GOT3 (cell line): ENCODE measurements around the gene CBFB.
"Not testable (repeated sequence)": the region's sequence is repeated elsewhere in the genome, so short reads cannot be mapped to it uniquely, and the experiment has no call there.

ENCODE experiments used
- DNase-seq: peaks from one replicate; lab custom pipeline; 2025; ENCODE audit warnings: mixed read lengths; lab: John Stamatoyannopoulos, UW

The CBFB gene

DNA sequence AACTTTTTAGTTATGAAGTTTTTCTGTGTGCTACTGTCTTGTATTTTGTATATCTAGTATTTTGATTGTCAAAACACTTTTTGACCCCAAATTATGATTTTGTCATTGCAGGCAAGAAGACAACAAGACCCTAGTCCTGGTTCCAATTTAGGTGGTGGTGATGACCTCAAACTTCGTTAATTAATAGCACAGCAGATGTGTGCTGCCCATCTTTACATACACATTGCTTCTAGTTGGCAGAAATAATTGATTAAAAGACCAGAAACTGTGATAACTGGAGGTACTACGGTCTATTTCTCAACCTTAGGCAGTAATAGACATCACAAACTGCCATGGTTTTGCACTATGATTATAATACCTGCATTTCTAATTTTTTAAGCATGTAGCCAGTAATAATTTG is 69.7 kb downstream of the CBFB start:
- DNase-seq: no peak

DNA sequence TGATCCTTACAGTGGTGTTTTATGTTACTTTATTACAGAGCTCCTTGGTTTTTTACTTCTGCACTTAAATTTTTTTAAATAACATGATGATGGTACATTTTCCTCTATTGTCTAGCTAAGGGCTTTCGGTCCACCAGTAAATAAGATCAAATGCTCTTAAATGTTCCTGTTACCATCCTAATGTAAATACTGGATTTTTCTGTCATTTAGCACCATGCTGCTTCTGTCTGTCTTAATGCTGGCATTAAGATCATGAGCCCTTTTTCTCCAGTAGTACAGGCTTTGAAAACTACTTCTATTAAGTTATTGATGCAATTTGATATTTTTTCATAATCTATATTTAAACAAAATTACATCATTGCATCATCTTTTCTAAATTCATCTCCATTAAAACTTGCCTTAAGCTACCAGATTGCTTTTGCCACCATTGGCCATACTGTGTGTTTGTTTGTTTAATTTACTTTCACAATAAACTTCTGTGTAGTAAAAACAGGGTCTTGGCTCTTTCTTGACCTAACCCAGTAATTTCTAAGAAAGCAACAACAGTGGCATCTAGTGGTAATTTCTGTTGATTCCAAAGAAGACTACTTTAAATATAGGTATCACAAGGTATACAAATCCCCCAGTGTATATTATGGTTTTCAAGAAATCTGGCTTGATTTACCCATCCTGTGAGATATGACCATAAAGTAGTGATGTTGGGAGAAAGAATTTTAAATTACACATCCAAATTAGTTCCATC is 71.8 kb downstream of the CBFB start:
- DNase-seq: no peak

DNA sequence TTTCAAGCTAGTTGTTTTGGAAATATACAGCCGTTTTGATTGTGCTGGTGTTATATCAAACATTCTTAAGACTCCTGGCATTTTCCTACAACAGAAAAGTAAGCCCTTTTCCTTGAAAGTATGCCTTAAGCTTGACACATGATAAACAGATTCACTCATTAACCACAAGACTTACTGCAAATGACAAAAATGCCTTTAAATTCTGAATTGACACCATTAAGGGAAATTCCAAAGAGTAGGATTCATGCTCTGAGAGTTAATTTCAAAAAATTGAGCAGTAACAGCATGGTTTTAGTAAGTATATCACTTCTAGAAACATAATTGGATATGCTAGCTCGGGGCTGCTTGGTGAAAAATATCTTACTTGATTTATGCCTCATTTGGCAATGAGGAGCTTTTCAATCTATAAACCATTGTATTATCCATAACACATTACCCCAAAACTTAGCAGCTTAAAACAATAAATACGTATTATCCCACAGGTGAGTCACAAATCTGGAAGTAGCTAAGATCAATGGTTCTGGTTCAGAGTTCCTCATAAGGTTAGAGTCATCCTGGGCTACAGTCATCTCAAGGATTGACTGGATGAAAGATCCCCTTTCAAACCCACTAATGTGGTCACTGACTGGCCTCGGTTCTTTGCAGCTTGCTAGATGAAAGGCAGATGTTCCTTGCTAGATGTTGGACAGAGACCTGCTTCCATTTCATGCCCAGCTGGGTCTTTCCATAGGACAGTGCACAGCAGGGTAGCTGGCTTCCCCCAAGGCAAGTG is 72.5 kb downstream of the CBFB start:
- no peak for DNase-seq

DNA sequence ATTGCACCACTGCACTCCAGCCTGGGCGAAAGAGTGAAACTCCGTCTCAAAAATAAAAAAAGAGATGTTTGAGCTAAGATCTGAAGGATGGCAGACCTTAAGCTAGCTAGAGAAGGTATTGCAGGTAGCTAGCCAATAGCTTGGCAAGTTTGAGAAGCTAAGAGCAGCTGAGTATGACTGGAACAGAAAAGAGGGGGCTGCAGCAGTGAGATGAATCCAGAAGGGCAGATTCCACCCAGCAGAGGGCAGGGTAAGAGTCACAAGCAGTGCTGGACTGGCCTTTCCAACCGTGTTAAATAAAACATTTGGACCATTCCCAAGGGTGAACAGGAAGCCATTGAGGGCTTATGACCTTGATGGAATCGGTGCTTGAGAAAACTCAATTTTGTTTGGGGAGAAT is 75.1 kb downstream of the CBFB start:
- DNase-seq: no peak

DNA sequence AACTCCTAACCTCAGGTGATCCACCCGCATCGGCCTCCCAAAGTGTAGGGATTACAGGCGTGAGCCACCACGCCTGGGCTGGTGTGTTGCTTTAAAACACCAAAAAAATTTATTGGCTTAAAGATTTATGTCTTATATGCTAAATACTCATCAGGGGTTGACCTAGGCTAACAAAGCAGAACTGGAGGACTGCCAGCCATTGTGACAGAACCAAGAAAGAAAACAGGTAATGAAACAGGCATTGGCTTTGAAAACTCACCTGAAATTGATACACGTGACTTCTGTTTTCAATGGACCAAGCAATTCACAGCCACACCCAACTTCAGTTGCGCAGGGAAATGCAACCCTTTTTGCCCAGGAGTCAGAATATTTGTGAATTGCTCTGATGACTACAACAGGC is 75.9 kb downstream of the CBFB start:
- DNase-seq: no peak

DNA sequence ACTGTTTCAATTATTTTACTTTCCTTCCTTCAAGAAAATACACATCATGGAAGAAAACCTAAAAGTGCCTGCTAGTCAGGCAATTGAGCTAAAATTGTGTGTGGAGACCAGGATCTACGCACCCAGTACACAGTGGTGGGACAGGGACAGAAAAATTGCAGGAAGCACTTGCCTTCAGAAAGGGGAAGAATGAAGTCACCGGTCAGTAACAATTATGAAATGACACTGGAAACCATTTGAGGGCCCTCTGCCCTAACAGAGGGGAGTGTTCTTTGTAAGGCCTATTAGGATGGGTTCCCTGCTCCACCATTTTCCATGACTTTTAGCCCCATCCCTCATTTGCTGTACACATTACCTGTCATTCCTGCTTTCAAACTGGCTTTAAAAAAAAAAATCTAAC is 76.3 kb downstream of the CBFB start:
- no peak for DNase-seq

DNA sequence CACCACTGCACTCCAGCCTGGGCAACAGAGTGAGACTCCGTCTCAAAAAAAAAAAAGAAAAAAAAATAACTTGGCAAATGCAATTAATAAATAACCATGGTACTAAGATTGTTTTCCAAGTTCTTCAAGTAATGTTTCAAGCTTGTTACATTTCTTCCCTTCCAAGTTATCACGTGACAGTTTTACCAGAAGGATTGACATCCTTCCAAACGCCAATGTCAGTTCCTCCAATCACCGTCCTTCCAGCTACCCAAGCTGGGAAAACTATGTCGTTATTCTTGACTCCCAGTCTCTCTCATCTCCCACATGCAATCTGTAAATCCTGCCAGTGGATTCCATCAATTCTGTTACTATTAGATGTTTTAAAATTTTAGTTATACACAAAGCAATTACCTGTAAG is 76.9 kb downstream of the CBFB start:
- no peak for DNase-seq

DNA sequence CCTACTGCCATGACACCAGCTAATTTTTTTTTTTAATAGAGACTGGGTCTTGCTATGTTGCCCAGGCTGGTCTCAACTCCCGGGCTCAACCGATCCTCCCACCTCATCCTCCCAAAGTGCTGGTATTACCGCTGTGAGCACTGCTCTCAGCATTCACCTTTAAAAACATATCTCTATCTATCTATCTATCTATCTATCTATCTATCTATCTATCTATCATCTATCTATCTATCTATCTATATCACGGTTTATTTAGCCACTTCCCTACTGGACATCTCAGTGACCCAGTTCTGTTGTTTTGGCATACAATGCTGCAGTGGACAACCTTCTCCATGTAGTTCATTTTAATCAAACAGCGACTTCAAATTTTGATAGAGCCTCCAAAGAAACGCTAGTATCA is 79.5 kb downstream of the CBFB start:
- DNase-seq: no peak

DNA sequence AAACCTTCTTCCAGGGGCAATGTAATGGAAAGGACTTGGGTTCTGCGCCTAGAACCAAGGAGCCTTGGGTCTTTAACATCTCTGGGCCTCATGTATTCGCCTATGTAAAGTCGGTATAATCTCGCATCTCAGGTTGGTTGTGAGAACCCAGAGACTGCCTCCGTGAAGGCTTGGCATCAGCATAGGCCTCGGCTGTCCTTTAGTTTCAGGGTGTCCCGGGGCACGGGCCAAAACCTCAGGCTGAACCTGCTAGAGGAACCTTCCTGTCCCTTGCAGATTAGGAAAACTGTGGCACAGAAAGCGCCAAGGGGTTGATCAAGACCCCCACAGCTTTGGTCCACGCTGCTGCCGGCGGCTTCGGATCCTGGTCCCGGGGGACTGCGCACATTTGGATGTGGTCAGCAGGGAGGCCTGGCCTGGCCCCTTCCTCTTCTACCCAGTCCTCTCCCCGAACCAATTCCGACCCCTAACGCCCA is 80.0 kb downstream of the CBFB start:
- no peak for DNase-seq

DNA sequence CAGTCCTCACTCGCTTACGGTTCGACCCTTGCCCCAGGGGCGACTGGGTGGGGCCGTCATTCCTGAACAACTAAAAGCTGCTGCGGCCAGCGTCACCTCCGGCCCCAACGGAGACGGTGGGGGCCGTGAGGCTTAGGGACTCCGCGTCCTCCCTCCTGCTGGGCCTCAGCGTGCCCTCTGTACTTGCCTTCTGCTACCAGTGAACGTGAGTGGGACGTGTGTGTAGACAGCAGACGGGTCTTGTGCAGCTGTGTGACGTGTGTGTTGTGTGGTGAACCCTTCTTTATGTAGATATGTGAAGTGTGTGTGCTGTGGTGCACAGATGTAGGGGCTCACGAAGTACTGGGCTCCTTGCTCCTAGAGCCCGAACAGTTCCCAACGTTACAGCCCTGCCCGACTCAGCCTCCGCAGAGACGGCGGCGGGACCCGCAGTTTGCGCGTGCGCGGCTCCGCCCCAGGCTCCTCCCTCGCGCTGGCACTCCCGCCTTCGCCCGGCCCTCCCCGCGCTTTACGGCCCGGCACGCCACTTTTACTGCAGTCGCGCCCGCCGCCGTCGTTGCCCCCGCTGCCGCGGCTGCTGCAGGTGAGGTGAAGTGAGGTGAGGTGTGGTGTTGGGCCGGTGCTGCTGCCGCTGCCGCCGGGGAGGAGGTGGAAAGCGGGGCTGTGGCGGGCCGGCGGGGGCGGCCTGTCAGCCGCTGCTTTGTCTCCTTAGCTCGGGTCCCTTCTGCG is 80.6 kb downstream of the CBFB start, which contains the start of gene PHAF1:
TSS of gene PHAF1 (plus strand) at position 535 of the 729 bp plus-strand sequence. CDS start 235 bp downstream, outside the sequence.
- peak; percentile 85 for DNase-seq

DNA sequence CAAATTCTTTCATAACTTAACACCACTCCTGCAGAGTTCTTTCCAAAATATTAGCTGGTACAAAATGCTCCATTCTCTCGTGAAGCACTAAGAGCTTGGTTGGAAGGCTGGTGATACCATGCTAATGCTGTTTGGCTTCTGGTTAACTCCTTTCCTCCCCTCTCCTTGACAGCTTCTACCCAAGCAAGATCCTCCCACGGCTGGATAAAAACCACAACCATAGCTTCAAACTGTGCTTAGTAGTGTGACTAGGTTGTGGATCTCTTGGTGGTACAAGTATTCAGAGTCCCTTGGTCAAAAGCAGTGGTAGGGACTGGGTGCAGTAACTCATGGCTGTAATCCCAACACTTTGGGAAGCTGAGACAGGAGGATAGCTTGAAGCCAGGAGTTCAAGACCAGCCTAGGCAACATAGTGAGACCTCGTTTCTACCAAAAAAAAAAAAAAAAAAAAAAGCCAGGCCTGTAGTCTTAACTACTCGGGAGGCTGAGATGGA is 83.0 kb downstream of the CBFB start:
- DNase-seq: no peak

DNA sequence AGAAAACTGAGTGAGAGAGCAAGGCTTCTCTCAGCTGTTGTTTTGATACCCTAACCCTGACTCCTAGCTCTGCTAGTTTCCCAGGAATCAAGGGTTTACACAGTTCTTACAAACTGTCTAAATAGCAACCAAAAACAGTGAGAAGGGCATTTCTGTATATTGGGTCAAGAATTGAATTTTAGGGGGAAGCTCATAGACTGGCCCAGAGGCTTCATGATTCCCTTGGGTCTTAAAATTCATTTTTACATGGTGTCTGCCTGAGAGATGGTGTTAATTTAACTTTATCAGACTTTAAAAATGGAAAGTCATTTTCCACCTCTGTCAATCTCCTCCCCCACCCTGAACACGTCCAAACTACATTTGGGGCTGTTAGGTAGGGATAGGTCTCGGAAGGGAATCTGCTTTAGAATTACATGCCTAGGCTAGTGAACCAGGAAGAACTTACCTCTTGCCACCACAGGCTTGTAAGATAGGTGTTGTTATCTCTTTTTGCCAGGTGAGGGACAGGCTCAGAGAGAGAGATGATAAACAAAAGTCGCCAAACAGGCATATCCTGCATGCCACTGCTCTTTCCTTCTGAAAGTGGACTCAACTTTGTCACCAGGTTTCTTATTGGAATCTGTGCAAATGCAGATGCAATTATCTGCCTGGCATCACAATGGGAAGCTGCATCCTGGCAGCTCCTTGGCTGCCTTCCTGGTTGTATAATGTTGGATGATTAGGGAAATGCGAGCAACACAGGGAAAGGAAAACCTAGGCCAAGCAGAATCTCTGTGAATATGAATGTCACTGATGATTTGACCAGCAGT is 83.8 kb downstream of the CBFB start:
- DNase-seq: no peak

DNA sequence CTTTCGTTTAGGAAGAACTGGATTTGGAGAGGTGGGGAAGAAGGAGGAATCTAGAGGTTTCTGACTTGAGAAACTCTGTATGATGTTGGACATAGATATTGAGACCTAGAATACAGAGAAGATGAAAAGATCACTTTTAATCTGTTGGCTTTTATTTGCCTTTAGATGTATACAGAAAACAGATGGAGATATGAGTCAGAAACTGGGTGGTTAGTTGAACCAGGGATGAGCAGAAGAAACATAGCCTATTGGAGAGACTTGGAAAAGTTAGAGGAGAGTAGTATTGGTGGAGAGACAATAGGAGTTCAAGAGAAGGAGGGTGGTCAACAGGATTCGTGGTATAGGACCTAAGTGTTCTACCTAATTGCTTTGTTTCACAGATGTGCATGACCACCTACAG is 85.8 kb downstream of the CBFB start:
- no peak for DNase-seq

DNA sequence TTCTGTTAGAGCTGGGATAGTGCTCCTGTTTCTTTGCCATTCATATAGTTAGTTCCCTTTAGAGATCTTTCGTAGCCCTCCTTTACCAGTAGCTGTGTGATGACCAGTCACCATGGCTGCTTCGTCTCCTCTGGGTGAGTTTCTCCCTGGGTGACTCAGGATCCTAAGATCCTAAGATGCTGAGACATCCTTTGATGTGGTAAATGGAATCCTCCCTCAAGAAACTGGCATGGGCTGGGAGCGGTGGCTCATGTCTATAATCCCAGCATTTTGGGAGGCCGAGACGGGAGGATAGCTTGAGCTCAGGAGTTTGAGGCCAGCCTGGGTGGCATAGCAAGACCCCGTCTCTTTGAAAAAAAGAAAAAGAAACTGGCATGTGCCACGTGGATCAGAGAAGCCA is 86.7 kb downstream of the CBFB start:
- DNase-seq: peak; percentile 13

DNA sequence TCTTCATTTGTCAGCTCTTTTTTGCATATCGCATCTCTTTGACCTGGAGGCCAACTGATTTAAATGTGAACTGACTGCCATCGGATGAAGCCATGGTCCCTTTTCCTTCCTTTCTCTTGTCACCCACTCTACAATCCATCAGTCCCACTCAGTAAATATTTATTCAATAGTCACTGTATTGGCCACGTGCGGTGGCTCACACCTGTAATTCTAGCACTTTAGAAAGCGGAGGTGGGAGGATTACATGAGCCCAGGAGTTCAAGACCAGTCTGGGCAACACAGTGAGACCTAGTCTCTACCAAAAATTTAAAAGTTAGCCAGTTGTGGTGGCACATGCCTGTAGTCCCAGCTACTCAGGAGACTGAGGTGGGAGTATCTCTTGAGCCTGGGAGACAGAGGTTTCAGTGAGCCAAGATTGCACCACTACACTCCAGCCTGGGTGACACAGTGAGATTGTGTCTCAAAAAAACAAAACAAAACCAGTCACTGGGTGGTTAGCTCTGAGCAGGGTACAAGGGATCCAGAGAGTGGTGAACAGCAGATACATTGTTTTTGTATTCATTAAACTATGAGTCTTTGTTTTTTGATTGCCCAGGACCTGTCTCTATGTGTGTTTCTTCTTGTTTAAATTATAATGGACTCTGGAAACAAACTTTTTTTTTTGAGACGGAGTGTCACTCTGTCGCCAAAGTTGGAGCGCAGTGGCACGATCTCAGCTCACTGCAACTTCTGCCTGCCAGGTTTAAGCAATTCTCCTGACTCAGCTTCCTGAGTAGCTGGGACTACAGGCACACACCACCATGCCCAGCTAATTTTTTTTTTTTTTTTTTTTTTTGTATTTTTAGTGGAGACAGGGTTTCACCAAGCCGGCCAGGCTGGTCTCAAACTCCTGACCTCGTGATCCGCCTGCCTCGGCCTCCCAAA is 87.7 kb downstream of the CBFB start:
- no peak for DNase-seq

DNA sequence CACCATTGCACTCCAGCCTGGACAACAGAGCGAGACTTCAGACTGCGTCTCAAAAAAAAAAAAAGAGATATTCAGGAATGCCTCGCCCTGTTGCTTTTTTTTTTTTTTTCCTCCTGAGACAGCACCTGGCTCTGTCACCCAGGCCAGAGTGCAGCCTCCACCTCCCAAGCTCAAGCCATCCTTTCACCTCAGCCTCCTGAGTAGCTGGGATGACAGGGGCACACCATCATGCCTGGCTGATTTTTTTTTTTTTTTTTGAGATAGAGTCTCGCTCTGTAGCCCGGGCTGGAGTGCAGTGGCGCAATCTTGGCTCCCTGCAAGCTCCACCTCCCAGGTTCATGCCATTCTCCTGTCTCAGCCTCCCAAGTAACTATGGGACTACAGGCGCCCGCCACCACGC is 88.8 kb downstream of the CBFB start:
- no peak for DNase-seq

DNA sequence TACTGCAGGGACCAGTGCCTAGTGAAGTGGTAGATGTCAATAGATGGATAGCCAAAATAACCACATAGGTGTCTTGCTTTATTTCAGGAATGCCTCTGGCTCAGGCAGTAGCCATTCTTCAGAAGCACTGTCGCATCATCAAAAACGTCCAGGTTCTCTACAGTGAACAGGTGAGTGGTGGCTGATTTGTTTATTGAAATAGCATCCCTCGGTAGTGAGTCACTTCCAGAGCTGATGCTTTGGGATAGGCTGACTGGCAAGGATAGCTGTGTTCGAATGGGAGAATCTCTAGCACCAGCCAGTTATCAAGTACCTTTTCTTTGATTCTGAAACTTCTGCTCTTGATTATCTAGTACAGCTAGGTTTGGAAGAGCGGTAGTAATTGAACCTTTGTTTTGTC is 91.1 kb downstream of the CBFB start:
- DNase-seq: no peak

DNA sequence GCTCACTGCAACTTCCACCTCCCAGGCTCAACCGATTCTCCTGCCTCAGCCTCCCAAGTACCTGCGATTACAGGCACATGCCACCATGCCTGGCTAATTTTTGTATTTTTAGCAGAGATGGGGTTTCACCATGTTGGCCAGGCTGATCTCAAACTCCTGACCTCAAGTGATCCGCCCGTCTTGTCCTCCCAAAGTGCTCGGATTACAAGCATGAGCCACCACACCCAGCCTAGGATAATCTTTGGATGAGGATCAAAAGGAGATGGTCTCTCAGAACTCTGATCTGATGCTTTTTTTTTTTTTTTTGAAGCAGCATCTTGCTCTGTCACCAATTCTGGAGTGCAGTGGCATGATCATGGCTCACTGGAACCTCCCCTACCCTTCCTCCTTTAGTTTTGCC is 93.8 kb downstream of the CBFB start:
- not testable (repeated sequence) for DNase-seq

DNA sequence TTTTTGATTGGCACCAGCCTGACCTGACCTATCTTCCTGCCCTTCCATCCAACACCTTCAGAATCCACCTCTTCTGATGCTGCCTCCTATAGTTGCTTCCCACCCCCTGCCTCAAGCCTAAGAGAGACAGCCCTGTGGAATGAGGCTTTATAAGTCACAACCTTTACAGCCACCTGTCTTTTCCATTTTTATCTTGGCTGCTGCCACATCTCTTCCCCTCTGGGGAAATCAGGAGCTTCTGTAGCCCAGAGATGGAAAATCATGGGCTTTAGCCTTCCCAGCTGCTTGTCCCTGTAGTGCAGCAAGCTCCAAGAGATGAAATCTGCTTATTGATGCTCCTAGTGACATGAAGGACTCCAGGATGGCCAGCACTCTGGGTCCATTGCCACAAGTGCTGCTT is 99.5 kb downstream of the CBFB start:
- DNase-seq: no peak

DNA sequence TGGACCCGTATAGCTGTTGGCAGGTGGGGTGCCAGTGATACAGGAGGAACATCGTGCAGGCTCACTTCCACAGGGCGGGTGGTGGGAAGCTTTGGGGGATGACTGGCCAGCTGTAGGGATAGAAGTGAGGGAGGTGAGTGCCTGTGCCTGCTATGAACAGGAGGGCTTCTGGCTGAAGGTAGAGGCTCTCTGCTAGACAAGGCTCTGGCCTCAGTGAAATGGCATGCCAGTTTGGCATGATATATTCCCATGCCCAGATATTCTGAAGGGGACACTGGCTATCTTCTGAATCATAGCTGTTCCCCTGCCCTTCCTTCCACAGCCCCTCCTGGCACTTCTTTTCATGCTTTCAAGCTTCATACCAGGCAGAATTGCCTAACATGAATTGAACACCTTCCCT is 99.9 kb downstream of the CBFB start:
- no peak for DNase-seq

DNA sequence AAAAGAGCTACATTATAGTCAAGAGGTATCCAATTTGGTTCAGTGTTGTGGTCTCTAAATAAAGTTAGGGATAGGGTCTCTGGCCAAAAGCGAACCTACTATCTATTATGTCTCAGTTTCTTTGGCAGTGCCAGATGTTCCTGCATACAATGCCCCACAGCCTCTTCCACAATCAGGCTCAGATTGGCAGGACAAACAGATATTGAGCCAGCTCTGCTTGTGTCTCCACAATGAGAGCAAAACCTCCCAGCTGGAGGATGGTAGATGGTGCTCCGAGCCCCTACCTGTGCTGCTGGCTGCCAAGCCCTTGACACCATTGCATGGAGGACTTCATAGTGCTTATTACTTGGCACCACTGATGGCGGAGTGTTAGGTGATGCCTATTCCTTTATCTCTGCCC is 100.5 kb downstream of the CBFB start:
- DNase-seq: no peak
